Mononuclear cell (primary cell): Measurements from ENCODE around the gene DIP2B. TPM values are rescaled to one million over a fixed set of nuclear protein-coding genes. Genes with fewer than 3 reads are reported as not detected.

Source experiments
- H3K27me3 ChIP-seq: 2 replicates; pipeline ENCODE4 v1.6.0; 2011; ENCODE audit warnings: low read length, control low read depth; ENCODE audit not compliant: insufficient read depth
- H3K4me1 ChIP-seq: 2 replicates; pipeline ENCODE4 v1.5.1; 2011; ENCODE audit warnings: mild to moderate bottlenecking, low read length, control low read depth; ENCODE audit not compliant: insufficient read depth
- H3K4me3 ChIP-seq: 2 replicates; pipeline ENCODE4 v1.5.1; 2011; ENCODE audit warnings: mild to moderate bottlenecking, low read length, moderate library complexity
- H3K9me3 ChIP-seq: 2 replicates; pipeline ENCODE4 v1.5.1; 2011; ENCODE audit warnings: low read depth, mild to moderate bottlenecking, control low read depth, low read length
- total RNA-seq: library from RNA; depleted of rRNA; stranded (reverse); fragments of >200 nt; gene quantifications from one replicate; pipeline ENCODE4 v1.2.3, GENCODE V29; 2012

Gene DIP2B
- total RNA-seq, 1 donor = 39.9 TPM

DNA sequence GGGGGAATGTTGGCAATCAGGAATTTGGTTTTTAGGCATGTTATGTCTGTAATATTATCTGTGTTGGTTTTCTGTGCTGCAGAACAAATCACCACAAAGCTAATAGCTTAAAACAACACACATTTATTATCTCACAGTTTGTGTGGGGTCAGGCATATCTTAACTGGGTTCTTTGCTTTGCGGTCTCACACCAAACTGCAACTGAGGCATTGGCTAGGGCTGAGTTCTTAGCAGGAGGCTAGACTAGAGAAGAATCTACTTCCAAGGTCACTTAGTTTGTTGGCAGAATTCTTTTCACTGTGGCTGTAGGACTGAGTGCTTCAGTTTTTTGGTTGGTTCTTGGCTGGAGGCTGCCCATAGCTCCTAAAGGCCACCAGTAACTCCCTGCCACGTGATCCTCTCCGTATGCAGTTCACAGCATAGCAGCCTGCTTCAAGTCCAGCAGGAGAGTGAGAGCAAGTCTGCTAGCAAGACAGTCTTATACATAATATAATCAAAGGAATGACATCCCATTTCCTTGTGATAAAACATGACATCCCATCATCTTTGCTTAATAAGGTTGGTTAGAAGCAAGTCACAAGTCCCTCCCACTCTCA is 280.7 kb downstream of the DIP2B start:
- Histone ChIP-seq H3K4me1 (no peaks in the 10 kb centered on the region), H3K9me3 (no peaks in the 10 kb centered on the region), H3K4me3 (no peak overlapping the region), H3K27me3 (no peaks in the 10 kb centered on the region)

- Histone ChIP-seq H3K4me3 (no peak overlapping the region), H3K27me3 (no peaks in the 10 kb centered on the region), H3K9me3 (no peaks in the 10 kb centered on the region), H3K4me1 (no peaks in the 10 kb centered on the region)
These were observed 281.9 kb downstream of the DIP2B start for GRCh38 chr12:50786498-50787231.

DNA sequence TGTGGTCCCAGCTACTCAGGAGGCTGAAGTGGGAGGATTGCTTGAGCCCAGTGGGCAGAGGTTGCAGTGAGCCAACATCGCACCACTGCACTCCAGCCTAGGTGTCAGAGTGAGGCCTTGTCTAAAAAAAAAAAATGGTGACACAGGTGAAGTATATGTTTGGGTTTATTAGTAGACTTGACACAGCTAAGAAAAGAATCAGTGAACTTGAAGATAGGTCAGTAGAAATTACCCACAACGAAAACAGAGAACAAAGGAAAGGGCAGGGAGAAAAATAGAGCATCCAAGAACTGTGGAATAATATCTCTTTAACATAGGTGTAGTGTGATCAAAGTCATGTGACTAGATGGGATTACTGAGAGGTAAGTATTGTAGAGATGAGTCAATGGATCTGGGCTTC is 282.8 kb downstream of the DIP2B start:
- H3K4me1 ChIP-seq = no peaks in the 10 kb centered on the region
- H3K4me3 ChIP-seq = no peak overlapping the region
- no peaks in the 10 kb centered on the region for H3K9me3 ChIP-seq
- H3K27me3 ChIP-seq = no peaks in the 10 kb centered on the region

DNA sequence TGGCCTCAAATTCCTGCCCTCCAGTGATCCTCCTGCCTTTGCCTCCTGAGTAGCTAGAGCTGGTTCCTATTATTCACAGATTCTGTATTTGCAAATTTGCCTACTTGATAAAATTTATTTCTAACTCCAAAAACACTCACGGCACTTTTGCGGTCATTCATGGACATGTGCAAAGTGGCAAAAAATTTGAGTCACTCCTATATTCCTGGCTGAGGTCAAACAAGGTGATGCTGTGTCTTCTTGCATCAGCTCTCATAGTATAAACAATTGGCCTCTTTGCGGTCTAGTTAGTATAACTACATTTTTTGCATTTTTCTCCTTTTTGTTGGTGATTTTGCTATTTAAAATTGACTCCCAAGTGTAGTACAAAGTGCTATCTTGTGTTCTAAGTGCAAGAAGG is 283.8 kb downstream of the DIP2B start:
- no peak overlapping the region for H3K4me3 ChIP-seq
- H3K4me1 ChIP-seq = no peaks in the 10 kb centered on the region
- no peaks in the 10 kb centered on the region for H3K9me3 ChIP-seq

DNA sequence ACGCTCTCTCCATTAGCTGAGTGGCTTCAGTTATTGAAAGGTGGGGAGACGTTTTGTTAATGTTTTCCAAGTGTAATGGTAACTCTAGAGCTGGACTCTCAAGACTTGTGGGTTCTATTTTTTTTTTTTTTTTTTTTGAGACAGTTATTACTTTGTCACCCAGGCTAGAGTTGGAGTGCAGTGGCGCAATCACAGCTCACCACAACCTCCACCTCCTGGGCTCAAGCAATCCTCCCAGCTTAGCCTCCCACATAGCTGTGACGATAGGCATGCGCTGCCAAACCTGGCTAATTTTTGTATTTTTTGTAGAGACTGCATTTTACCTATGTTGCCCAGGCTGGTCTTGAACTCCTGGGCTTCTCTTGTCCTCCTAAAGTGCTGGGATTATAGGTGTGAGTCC is 285.3 kb downstream of the DIP2B start:
- Histone ChIP-seq H3K4me1 (no peaks in the 10 kb centered on the region), H3K27me3 (no peaks in the 10 kb centered on the region), H3K4me3 (no peak overlapping the region), H3K9me3 (no peaks in the 10 kb centered on the region)

More for the DNA sequence above, 283.8 kb downstream of the DIP2B start:
- no peaks in the 10 kb centered on the region for H3K27me3 ChIP-seq

Other genes with a start within 250 kb of the DIP2B start
- gene LIMA1, start 221.5 kb upstream of the DIP2B start, total RNA-seq = 4.4 TPM
- gene FAM186A, start 108.4 kb upstream of the DIP2B start, total RNA-seq = 0.10 TPM
- gene LARP4, start 104.1 kb upstream of the DIP2B start, total RNA-seq = 41.8 TPM